Measurements from ENCODE around the gene KIF1B.

The KIF1B gene
- total RNA-seq, result 85.2 to 463 (median 195) reads per million in 17 experiments

- peak; percentile 99 to 100 (median 99) for DNase-seq
Measured at GRCh38 chr1:10209905-10210810, at the start of gene KIF1B. KIF1B (plus strand) TSS chr1:10210570; CDS start chr1:10232329, 21,759 bp downstream.

- DNase-seq, result no peak
Measured at GRCh38 chr1:10160907-10161490, 49.4 kb upstream of the KIF1B start.

- no peak for DNase-seq
Measured at GRCh38 chr1:10161541-10162290, 48.7 kb upstream of the KIF1B start.

- no peak for DNase-seq
Measured at GRCh38 chr1:10168912-10169514, 41.4 kb upstream of the KIF1B start.

- DNase-seq, result no peak
Measured at GRCh38 chr1:10170239-10170574, 40.2 kb upstream of the KIF1B start.

- no peak for DNase-seq
Measured at GRCh38 chr1:10171105-10171767, 39.1 kb upstream of the KIF1B start.

GRCh38 chr1:10171995-10172669 lies 38.2 kb upstream of the KIF1B start:
- DNase-seq, result no peak

- DNase-seq, result no peak
Measured at GRCh38 chr1:10173582-10173981, 36.8 kb upstream of the KIF1B start.

- DNase-seq, result no peak
Measured at GRCh38 chr1:10177876-10178275, 32.5 kb upstream of the KIF1B start.

- no peak for DNase-seq
Measured at GRCh38 chr1:10178597-10179405, 31.6 kb upstream of the KIF1B start.

- DNase-seq, result no peak
Measured at GRCh38 chr1:10179406-10180091, 30.8 kb upstream of the KIF1B start.

GRCh38 chr1:10181154-10181553 lies 29.2 kb upstream of the KIF1B start:
- DNase-seq, result no peak

- peak in 3 of 4 experiments; percentile 10 to 18 (median 17) for DNase-seq
Measured at GRCh38 chr1:10185759-10186158, 24.6 kb upstream of the KIF1B start.

GRCh38 chr1:10186331-10187025 lies 23.9 kb upstream of the KIF1B start:
- DNase-seq, result no peak

GRCh38 chr1:10187026-10187334 lies 23.4 kb upstream of the KIF1B start:
- DNase-seq, result no peak

- DNase-seq, result no peak
Measured at GRCh38 chr1:10188133-10188650, 22.2 kb upstream of the KIF1B start.

GRCh38 chr1:10189659-10190058 lies 20.7 kb upstream of the KIF1B start:
- no peak for DNase-seq

- DNase-seq, result no peak
Measured at GRCh38 chr1:10192263-10192662, 18.1 kb upstream of the KIF1B start.

GRCh38 chr1:10193288-10193687 lies 17.1 kb upstream of the KIF1B start:
- no peak for DNase-seq

GRCh38 chr1:10195570-10195969 lies 14.8 kb upstream of the KIF1B start:
- no peak for DNase-seq
